ENCODE results near the gene GABRG2.
"Not testable (repeated sequence)": the region's sequence is repeated elsewhere in the genome, so short reads cannot be mapped to it uniquely, and the experiment has no call there.

Gene GABRG2

GRCh38 chr5:162067655-162068411 lies at the start of gene GABRG2:
Gene GABRG2 (plus strand): TSS chr5:162067773. CDS start chr5:162068000, 227 bp downstream.
- no peak for DNase-seq

GRCh38 chr5:162025312-162025711 lies 42.3 kb upstream of the GABRG2 start:
- DNase-seq: no peak

DNA sequence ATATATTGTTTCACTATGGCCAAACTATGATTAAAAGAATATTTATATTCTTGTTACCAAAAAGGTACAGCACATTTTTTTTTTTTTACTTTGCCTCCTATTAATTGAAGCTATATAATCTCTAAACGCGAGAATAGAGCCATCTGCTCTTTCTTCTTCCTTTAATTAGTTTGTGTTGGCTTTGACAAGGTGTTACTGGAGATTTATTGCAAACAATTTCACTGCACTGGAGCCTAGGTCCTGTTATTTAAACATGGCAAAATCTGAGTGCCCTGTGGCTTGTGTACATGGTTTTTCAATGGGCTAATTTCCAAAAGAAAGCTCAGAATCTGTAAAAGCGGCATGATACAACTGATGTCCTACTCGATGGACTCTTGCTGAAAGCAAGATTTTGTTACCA lies 40.8 kb upstream of the GABRG2 start:
- no peak for DNase-seq

DNA sequence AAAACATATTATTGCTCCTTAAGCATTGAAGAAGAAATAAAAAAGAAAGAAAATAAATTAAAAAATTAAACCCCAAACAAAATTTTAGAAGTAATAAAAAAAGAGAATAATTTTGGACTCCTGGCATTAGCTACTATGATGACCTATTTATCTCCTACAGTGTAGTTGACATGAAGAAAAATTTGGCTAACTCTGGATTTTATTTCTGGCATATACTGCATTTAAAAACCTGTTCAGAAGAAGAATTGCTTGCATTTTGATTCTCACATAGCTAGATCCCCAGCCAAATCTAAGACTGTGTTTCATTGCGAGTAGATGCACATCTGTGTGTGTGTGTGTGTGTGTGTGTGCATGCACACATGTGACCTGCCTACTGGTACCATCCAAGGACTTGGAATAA lies 30.1 kb upstream of the GABRG2 start:
- DNase-seq: no peak

- DNase-seq: no peak
Observed at GRCh38 chr5:162047279-162047678, 20.3 kb upstream of the GABRG2 start.

- DNase-seq: no peak
Observed at GRCh38 chr5:162052676-162053075, 14.9 kb upstream of the GABRG2 start.

DNA sequence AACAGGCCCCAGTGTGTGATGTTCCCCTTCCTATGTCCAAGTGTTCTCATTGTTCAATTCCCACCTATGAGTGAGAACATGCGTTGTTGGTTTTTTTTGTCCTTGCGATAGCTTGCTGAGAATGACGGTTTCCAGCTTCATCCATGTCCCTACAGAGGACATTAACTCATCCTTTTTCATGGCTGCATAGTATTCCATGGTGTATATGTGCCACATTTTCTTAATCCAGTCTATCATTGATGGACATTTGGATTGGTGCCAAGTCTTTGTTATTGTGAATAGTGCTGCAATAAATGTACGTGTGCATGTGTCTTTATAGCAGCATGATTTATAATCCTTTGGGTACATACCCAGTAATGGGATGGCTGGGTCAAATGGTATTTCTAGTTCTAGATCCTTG lies 12.5 kb upstream of the GABRG2 start:
- DNase-seq: not testable (repeated sequence)

- DNase-seq: no peak
Observed at GRCh38 chr5:162067162-162067561, 411 bp upstream of the GABRG2 start.

DNA sequence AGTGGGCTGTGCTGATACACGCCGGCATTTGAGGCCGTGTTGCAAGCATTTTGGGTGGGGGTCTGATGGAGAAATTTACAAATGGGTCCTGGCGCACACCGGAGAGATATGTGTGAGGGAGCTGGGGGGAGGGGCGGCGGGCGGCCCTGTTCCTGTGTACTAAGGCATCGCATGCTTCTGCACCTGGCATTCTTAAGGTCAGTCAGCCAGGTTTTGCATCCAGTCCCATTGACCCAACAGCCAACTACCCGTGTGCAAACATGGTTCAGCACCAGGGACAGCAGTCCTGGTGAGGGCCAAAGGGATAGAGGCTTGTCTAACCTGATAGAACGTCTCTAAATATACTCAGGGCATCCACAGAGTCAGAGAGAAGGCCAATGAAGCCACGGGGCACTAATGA lies 839 bp downstream of the GABRG2 start:
- no peak for DNase-seq

DNA sequence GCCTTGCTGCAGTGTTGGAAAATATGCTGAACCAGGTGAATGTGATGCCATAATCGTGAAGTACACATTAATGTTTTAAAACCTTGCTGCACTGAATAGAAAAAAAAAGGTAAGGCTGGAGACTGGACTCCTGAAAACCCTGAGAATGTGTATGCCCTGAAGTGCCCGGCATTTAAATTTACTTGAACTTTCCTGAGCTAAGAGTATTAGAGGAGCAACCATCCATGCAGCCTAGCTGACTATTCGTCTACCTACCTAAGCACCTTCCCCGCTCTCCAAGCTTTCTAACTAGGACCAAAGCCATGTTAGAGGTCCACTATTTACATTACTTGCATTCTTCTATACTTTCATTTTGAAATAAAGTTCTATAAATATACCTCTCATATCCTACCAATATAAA lies 1.4 kb downstream of the GABRG2 start:
- no peak for DNase-seq

- no peak for DNase-seq
Observed at GRCh38 chr5:162078805-162079204, 11.2 kb downstream of the GABRG2 start.

DNA sequence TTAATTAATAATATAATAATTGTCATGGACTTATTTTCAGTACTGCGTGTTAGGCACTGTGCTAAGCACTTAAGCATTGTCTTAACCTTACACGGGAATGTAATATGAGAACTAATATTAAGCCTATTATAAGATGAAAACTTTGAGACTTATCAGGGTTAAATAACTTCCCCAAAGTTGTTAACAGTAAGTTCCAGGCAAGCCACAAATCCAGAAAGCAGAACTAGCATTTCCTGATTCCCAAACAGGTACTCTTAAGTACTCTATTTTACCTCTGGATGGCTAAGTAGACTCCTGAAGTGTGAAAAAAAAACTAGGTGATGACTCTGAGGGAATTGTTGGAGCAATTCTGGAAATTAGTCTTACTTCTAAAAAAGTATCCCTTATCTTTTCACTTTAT lies 23.8 kb downstream of the GABRG2 start:
- no peak for DNase-seq

GRCh38 chr5:162096448-162096847 lies 28.9 kb downstream of the GABRG2 start:
- no peak for DNase-seq

GRCh38 chr5:162107591-162107990 lies 40.0 kb downstream of the GABRG2 start:
- no peak for DNase-seq

GRCh38 chr5:162119801-162120200 lies 52.2 kb downstream of the GABRG2 start:
- no peak for DNase-seq

- DNase-seq: no peak
Observed at GRCh38 chr5:162128117-162128516, 60.5 kb downstream of the GABRG2 start.

DNA sequence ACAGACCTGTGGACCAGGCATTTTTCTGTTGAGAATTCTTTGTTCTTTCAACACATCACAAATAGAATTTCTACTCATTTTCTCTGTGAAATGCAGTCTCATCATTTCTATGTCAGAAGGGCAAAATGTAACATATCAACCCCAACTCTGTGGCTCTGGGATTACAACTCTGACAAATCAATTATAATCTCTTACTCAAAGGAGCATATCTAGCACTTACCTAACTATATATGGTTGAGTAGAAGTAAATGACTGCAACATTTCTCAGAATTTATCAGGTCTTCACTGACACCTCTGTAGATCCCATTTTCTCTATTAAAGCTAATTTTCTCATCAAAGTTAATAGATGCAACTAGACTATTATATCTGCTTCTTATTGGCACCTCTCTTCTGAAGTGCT lies 64.8 kb downstream of the GABRG2 start:
- DNase-seq: no peak

DNA sequence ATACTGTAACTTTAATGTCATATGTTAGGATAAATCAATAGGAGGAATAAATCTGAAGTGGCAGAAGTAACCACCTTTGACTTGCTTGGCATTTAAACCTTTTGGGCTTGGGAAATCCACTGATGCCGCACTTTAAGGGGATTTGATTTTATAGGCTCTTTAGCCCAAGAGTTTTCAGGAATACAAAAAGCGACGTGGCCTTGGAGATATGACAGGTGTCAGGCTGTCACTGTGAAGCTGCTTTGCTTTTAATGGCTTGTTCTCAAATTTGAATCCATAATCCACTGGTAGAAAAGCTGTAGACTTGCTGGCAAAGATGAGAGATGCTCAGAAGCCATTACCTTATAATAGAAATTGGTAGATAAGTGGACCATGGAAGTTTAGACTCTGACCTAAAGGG lies 71.6 kb downstream of the GABRG2 start:
- no peak for DNase-seq

DNA sequence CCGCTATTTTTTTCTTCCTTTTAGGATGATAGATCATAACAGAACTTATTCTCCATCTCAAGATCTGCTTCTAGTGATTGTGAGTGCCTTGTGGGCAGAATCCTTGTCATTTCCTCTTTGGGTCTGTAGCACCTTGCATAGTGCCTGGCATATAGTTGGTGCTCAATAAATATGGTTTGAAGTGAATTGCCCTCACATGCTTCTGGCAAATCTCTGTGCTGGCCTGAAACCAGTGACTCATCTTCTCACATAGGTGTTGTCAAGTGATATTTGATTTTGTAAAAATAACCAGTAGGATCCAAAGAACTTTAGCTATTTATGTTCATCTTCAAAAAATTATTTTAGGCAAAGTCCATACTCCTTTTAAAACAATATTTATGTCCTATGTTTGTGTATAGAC lies 86.7 kb downstream of the GABRG2 start:
- DNase-seq: no peak

GRCh38 chr5:162160401-162160800 lies 92.8 kb downstream of the GABRG2 start:
- DNase-seq: no peak

GRCh38 chr5:162163663-162164062 lies 96.1 kb downstream of the GABRG2 start:
- no peak for DNase-seq

DNA sequence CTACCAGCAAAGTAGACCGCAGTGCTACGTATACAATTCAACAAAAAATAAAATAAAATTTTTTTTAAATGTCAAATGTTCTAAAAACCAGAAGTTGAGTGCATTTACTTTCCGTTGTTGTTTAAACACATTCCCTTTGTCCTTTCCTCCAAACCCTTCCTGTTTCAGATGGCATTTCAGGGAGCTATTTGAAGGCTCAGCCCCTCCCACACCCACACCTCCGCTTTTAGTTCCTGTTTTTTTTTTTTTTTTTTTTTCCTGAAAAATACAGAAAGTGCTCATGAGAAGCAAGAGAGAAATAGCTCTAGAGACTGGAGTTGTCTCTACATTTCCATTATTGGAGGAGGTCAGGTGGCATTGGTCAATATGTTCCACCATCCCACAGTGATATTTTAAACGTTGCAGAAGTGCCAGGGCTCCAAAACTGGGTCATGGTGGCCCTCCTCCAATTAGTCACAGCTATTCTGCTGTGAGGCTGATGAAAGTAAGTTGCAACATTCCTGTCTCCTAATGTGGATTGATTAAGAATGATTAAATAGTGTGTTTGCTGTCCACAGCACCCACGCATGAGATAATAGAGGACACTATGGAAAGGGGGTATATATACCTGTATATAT lies 106.9 kb downstream of the GABRG2 start:
- DNase-seq: no peak

DNA sequence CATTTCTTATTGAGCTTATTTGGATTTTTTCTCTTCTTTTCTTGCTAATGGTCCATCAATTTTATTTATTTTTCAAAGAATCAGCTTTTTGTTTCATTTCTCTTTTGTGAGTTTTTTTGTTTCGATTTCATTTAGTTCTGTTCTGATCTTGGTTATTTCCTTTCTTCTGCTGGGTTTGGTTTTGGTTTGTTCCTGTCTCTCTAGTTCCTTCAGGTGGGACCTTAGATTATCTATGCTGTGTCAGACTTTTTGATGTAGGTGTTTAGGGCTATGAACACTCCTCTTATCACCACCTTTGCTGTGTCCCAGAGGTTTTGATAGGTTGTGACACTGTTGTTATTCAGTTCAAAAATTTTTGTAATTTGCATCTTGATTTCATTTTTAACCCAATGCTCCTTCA lies 119.8 kb downstream of the GABRG2 start:
- no peak for DNase-seq

DNA sequence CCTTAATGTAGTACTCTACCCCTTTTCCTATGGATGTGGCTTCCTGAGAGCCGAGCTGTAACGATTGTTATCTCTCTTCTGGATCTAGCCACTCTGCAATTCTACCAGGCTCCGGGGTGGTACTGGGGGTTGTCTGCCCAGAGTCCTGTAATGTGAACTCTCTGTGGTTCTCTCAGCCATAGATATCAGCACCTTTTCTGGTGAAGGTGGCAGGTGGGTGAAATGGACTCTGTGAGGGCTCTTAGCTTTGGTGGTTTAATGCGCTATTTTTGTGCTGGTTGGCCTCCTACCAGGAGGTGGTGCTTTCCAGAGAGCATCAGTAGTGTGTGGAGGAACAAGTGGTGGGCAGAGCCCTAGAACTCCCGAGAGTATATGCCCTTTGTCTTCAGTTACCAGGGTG lies 122.1 kb downstream of the GABRG2 start:
- no peak for DNase-seq

GRCh38 chr5:162193012-162193411 lies 125.4 kb downstream of the GABRG2 start:
- DNase-seq: no peak
